ENCODE data around the gene XYLT1. TPM values are rescaled to one million over a fixed set of nuclear protein-coding genes. Genes with fewer than 3 reads are reported as not detected.

Gene XYLT1
- total RNA-seq, 1 donor from 2014 or later, result 1.6 TPM

DNA sequence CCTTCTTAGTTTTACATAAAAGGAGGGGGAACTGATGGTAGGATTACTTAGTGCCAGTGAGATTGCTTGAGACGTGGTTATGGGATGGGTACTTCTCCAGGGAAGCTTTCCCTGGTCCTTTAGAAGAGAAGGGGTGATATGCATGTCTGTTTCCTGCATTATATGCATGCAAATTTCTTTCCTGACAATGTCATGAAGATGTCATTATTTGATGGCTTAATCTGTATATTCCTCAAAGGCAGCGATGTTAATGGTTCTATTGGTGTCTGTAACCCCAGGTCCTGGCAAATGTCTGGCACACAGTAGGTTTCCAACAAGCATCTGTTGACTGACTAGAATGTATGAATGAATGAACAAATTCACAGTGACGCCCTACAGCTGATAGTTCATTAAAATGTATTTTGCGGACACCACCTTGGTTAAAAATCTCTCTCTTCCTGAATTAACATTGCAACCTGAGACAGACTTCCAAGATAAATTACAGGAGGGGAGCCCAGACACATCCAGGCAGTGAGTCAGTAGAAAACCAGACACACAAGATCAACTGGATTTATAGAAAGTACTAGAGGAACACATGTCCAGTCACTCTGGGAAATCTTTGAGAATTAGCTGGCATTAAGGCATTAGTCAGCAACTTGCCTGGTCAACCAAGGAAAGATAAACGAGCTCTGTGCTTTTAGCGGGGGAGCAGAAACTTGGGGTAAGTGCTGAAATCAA, 293.4 kb downstream of the XYLT1 start:
- no peaks in the 10 kb centered on the region for H3K36me3 ChIP-seq (ENCODE audit: control insufficient read depth, insufficient read depth, low read length)
- DNase-seq (ENCODE audit: low read depth), result no peak
- H3K27me3 ChIP-seq (ENCODE audit: control insufficient read depth, insufficient read depth, low read length), result no peaks in the 10 kb centered on the region
- no peak overlapping the region for H3K4me3 ChIP-seq (ENCODE audit: low read depth, low read length)
- TF ChIP-seq CTCF (IDR thresholded peaks at IDR 0.05; ENCODE audit: insufficient read depth, low read length, poor library complexity, severe bottlenecking), result no peak

GRCh38 chr16:17176199-17176598, 294.6 kb downstream of the XYLT1 start:
- no peak for TF ChIP-seq CTCF (IDR thresholded peaks at IDR 0.05; ENCODE audit: insufficient read depth, low read length, poor library complexity, severe bottlenecking)
- DNase-seq (ENCODE audit: low read depth), result no peak

DNA sequence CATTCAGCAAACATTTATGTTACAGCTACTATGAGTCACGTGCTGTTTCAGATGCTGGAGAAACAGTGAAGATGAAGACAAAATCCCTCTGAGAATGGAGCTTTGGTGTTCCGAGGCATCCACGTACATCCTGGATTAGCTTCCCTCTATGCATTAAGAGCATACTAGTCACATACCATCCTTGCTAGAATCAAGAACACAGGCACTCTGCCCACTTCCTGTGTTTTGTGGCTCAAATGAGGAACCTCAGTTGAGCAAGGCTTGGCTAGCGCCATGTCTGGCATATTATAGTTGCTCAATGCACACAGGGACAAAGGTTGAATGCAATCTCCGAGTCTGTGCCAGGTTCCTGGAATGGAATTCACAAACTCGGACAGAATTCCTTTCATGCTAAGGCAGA, 297.5 kb downstream of the XYLT1 start:
- Histone ChIP-seq H3K4me3 (ENCODE audit: low read depth, low read length) (no peak overlapping the region), H3K27me3 (ENCODE audit: control insufficient read depth, insufficient read depth, low read length) (no peaks in the 10 kb centered on the region), H3K36me3 (ENCODE audit: control insufficient read depth, insufficient read depth, low read length) (no peaks in the 10 kb centered on the region)
- TF ChIP-seq CTCF (IDR thresholded peaks at IDR 0.05; ENCODE audit: insufficient read depth, low read length, poor library complexity, severe bottlenecking), result no peak
- DNase-seq (ENCODE audit: low read depth), result no peak

More at GRCh38 chr16:17176199-17176598, 294.6 kb downstream of the XYLT1 start:
- no peaks in the 10 kb centered on the region for H3K36me3 ChIP-seq (ENCODE audit: control insufficient read depth, insufficient read depth, low read length)
- no peaks in the 10 kb centered on the region for H3K27me3 ChIP-seq (ENCODE audit: control insufficient read depth, insufficient read depth, low read length)
- H3K4me3 ChIP-seq (ENCODE audit: low read depth, low read length), result no peak overlapping the region

DNA sequence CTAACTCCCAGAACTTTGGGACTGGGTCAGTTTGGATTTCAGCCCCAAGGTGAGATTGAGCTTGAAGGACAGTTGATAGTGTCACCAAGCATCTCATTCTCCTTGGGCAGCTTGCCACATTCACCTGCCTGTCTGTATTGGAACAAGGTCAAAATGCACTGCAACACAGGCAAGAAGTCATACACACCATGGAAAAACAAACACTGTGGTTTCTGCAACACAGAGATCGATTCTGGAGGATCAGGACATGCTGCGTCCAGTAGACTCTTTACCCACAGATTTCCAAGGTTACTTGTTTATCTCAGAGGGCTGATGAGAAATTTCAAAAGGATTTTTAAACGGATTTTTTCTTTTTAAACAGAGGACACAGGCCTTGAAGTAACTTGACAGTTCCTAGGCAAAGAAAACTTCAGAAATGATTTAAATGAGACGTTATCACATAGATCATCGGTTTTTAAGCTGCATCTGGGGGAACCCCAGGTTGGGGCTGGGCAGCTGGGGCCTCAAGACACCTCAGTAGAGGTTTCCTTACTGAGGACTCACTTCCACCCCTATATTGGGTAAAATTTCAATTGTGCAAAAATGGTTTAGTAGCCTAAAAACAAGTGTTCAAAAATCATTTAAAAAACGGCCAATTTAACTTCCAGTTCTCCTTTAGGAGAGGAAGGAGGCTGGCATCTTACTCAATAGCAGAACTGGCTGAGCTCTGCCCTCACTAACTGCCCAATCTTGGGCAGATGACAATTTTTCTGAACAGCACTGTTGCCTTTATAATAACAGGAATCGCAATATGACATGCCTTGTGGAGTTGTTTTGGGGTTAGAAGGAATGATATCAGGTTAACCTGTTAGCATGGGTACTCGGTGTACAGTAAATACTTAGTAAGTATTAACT, 299.3 kb downstream of the XYLT1 start:
- no peak for TF ChIP-seq CTCF (IDR thresholded peaks at IDR 0.05; ENCODE audit: insufficient read depth, low read length, poor library complexity, severe bottlenecking)
- Histone ChIP-seq H3K27me3 (ENCODE audit: control insufficient read depth, insufficient read depth, low read length) (no peaks in the 10 kb centered on the region), H3K4me3 (ENCODE audit: low read depth, low read length) (no peak overlapping the region), H3K36me3 (ENCODE audit: control insufficient read depth, insufficient read depth, low read length) (no peaks in the 10 kb centered on the region)
- no peak for DNase-seq (ENCODE audit: low read depth)

GRCh38 chr16:17170435-17170834, 300.3 kb downstream of the XYLT1 start:
- Histone ChIP-seq H3K36me3 (ENCODE audit: control insufficient read depth, insufficient read depth, low read length) (no peaks in the 10 kb centered on the region), H3K4me3 (ENCODE audit: low read depth, low read length) (no peak overlapping the region), H3K27me3 (ENCODE audit: control insufficient read depth, insufficient read depth, low read length) (no peaks in the 10 kb centered on the region)
- DNase-seq (ENCODE audit: low read depth), result no peak
- TF ChIP-seq CTCF (IDR thresholded peaks at IDR 0.05; ENCODE audit: insufficient read depth, low read length, poor library complexity, severe bottlenecking), result no peak
